ENCODE results near the gene TFB1M.

Gene TFB1M

DNA sequence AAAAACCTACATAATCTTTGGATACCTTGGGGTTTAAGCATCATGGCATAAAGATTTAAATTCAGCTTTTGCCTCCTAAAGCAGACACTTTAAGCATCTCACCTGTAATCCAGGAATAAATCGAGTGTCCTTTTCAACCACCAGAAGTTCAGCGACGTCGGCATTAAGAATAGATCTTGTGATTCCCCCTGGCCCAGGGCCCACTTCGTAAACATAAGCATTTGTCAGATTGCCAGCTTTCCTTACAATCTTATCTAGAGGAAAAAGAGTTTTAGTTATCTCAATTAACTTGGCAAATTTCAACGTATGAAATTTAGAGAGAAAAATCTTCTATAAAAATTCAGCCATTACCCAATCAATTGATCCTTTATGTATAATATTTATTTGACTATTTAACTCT, 3.2 kb downstream of the TFB1M start:
- TF ChIP-seq, protein P1, sequence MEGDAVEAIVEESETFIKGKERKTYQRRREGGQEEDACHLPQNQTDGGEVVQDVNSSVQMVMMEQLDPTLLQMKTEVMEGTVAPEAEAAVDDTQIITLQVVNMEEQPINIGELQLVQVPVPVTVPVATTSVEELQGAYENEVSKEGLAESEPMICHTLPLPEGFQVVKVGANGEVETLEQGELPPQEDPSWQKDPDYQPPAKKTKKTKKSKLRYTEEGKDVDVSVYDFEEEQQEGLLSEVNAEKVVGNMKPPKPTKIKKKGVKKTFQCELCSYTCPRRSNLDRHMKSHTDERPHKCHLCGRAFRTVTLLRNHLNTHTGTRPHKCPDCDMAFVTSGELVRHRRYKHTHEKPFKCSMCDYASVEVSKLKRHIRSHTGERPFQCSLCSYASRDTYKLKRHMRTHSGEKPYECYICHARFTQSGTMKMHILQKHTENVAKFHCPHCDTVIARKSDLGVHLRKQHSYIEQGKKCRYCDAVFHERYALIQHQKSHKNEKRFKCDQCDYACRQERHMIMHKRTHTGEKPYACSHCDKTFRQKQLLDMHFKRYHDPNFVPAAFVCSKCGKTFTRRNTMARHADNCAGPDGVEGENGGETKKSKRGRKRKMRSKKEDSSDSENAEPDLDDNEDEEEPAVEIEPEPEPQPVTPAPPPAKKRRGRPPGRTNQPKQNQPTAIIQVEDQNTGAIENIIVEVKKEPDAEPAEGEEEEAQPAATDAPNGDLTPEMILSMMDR (IDR thresholded peaks at IDR 0.05; ENCODE audit: low read depth, low read length): no peak
- TF ChIP-seq, protein P2, sequence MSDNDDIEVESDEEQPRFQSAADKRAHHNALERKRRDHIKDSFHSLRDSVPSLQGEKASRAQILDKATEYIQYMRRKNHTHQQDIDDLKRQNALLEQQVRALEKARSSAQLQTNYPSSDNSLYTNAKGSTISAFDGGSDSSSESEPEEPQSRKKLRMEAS (IDR thresholded peaks at IDR 0.05; ENCODE audit: low read depth, low read length): no peak
- TF ChIP-seq POLR2A (IDR thresholded peaks at IDR 0.05; ENCODE audit: extremely low read depth, insufficient read length) (no peak), MYC (IDR thresholded peaks at IDR 0.05; ENCODE audit: low read depth, low read length) (no peak)
- H3K4me3 ChIP-seq (ENCODE audit: low read depth, low read length): no peak overlapping the region

DNA sequence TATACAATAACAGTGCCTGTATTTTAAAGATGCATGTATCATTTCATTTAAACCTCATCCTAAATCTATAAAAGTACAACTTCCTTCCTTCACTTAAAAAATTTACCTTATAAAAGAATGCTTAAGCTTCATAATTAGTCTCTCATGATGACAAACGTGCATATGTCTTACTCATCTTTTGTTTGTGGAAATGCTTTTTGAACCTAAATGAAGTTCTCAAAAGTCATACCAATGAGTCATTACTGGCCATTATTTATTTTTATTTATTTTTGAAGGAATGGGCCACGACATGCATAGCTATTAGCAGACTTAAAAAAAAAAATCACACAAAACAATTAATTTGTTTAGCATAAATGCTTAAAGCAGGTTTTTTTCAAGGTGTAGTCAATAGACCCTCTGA, 3.7 kb downstream of the TFB1M start:
- no peak overlapping the region for H3K4me3 ChIP-seq (ENCODE audit: low read depth, low read length)
- TF ChIP-seq, protein P1 (IDR thresholded peaks at IDR 0.05; ENCODE audit: low read depth, low read length): no peak
- TF ChIP-seq MYC (IDR thresholded peaks at IDR 0.05; ENCODE audit: low read depth, low read length) (no peak), POLR2A (IDR thresholded peaks at IDR 0.05; ENCODE audit: extremely low read depth, insufficient read length) (no peak)
- TF ChIP-seq, protein P2 (IDR thresholded peaks at IDR 0.05; ENCODE audit: low read depth, low read length): no peak
- DNase-seq (ENCODE audit: low read depth): no peak

More for the DNA sequence above, 3.2 kb downstream of the TFB1M start:
- DNase-seq (ENCODE audit: low read depth): no peak

DNA sequence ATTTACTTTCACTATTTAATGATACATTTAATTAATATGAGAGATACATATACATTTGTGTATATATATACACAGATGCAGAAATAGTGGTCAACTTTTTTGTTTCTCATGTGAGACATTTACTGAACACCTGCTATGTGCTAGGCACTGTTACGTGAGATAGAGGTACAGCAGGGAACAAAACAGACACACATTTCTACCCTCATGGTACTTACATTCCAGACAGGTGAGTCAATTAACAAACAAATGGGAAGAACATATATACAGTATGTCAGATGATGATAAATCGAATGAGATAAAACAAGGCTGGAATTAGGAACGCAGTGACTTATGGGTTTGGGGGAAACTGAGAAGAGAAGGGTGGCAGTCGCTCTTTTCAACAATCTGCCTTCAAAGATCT, 5.1 kb downstream of the TFB1M start:
- no peak overlapping the region for H3K4me3 ChIP-seq (ENCODE audit: low read depth, low read length)
- no peak for DNase-seq (ENCODE audit: low read depth)
- TF ChIP-seq, protein P2 (IDR thresholded peaks at IDR 0.05; ENCODE audit: low read depth, low read length): no peak
- TF ChIP-seq, protein P1 (IDR thresholded peaks at IDR 0.05; ENCODE audit: low read depth, low read length): no peak
- TF ChIP-seq MYC (IDR thresholded peaks at IDR 0.05; ENCODE audit: low read depth, low read length) (no peak), POLR2A (IDR thresholded peaks at IDR 0.05; ENCODE audit: extremely low read depth, insufficient read length) (no peak)

DNA sequence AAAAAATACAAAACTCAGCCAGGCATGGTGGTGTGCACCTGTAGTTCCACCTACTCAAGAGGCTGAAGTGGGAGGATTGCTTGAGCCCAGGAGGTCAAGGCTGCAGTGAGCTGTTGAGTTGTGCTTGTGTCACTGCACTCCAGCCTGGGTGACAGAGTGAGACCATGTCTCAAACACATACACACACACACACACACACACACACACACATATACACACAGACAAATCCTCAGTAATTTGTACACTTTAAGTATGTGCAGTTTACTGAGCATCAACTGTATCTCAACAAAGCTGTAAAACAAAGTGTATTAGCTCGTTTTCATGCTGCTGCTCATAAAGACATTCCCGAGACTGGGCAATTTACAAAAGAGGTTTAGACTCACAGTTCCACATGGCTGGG, 7.3 kb downstream of the TFB1M start:
- no peak for DNase-seq (ENCODE audit: low read depth)
- no peak overlapping the region for H3K4me3 ChIP-seq (ENCODE audit: low read depth, low read length)
- TF ChIP-seq, protein P2 (IDR thresholded peaks at IDR 0.05; ENCODE audit: low read depth, low read length): no peak
- TF ChIP-seq POLR2A (IDR thresholded peaks at IDR 0.05; ENCODE audit: extremely low read depth, insufficient read length) (no peak), MYC (IDR thresholded peaks at IDR 0.05; ENCODE audit: low read depth, low read length) (no peak)
- TF ChIP-seq, protein P1 (IDR thresholded peaks at IDR 0.05; ENCODE audit: low read depth, low read length): no peak

DNA sequence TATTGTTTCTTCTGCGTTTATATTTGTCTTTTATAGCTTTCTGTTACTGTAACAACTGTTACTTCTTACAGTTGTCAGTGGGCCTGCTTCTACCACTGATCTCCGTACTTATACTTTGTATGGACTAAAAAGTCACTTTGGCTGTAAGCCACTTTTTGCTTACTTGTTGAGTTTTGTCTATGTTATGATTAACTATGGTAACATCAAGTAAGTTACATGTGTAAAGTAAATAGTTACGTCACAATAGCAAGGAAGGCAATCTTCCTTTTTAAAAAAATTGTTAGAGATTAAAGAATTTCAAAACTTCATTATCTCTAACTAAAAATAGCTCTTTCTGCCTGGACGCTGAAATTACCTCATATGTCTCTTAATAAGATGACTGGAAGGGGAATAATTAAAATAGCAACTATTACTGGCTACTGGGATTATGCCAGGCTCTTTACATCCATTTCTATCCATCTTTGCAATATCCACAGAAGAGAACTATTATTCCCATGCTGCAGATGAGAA, 10.9 kb downstream of the TFB1M start:
- no peak for TF ChIP-seq POLR2A (IDR thresholded peaks at IDR 0.05; ENCODE audit: extremely low read depth, insufficient read length)
- TF ChIP-seq, protein P2 (IDR thresholded peaks at IDR 0.05; ENCODE audit: low read depth, low read length): no peak
- TF ChIP-seq, protein P1 (IDR thresholded peaks at IDR 0.05; ENCODE audit: low read depth, low read length): no peak
- TF ChIP-seq MYC (IDR thresholded peaks at IDR 0.05; ENCODE audit: low read depth, low read length): no peak
- no peak overlapping the region for H3K4me3 ChIP-seq (ENCODE audit: low read depth, low read length)
- no peak for DNase-seq (ENCODE audit: low read depth)
